Right lobe of liver (tissue), 4 donors: Measurements from ENCODE around the gene ANK2.

Experiments
- POLR2A ChIP-seq: fragments of 450-650 bp; IDR thresholded peaks from one replicate; pipeline ENCODE4 v1.6.1; 2017; ENCODE audit warnings: antibody characterized with exemption, mild to moderate bottlenecking
- TF ChIP-seq, protein P1 (sequence below), 4 donors: fragments of 200-600 bp in 3 of 4; fragments of 450-650 bp in 1 of 4; IDR thresholded peaks; one replicate each; pipeline versions ENCODE4 v1.5.1 to v1.8.0; 2016 to 2022; ENCODE audit warnings: antibody characterized with exemption in 4 of 4, mild to moderate bottlenecking in 2 of 4
- donor health status: DM: no; HTN: no; CAD: no.
- donor health status: DM: no; HTN: no; CAD: no.
- donor health status: DM: no; HTN: yes; CAD: no.

- TF ChIP-seq, protein P1, sequence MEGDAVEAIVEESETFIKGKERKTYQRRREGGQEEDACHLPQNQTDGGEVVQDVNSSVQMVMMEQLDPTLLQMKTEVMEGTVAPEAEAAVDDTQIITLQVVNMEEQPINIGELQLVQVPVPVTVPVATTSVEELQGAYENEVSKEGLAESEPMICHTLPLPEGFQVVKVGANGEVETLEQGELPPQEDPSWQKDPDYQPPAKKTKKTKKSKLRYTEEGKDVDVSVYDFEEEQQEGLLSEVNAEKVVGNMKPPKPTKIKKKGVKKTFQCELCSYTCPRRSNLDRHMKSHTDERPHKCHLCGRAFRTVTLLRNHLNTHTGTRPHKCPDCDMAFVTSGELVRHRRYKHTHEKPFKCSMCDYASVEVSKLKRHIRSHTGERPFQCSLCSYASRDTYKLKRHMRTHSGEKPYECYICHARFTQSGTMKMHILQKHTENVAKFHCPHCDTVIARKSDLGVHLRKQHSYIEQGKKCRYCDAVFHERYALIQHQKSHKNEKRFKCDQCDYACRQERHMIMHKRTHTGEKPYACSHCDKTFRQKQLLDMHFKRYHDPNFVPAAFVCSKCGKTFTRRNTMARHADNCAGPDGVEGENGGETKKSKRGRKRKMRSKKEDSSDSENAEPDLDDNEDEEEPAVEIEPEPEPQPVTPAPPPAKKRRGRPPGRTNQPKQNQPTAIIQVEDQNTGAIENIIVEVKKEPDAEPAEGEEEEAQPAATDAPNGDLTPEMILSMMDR (IDR thresholded peaks at IDR 0.05) = no peak
- TF ChIP-seq POLR2A = no peak
Measured at GRCh38 chr4:113051361-113051760, 1.9 kb downstream of the ANK2 start.
